ENCODE data around the gene BCKDHB.

BCKDHB gene

DNA sequence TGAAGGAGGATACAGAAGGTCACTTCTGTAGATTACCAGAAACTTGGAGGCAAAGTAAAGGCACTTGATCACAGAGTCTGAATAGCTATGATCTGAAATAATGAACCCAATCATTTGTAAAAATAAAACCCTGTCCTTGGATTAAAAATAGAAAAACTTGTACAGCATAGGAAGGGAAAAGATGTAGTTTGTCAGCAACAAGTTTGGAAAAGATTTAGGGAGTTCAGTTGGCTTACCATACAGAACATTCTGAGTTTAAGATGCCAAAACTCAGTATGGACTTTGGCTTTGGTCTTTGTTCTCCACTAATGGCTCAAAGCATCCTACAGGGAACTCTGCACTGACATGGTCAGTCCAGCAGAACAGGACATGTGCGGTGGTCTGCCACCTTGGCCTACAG lies 240.6 kb downstream of the BCKDHB start:
- TF ChIP-seq, protein P1, sequence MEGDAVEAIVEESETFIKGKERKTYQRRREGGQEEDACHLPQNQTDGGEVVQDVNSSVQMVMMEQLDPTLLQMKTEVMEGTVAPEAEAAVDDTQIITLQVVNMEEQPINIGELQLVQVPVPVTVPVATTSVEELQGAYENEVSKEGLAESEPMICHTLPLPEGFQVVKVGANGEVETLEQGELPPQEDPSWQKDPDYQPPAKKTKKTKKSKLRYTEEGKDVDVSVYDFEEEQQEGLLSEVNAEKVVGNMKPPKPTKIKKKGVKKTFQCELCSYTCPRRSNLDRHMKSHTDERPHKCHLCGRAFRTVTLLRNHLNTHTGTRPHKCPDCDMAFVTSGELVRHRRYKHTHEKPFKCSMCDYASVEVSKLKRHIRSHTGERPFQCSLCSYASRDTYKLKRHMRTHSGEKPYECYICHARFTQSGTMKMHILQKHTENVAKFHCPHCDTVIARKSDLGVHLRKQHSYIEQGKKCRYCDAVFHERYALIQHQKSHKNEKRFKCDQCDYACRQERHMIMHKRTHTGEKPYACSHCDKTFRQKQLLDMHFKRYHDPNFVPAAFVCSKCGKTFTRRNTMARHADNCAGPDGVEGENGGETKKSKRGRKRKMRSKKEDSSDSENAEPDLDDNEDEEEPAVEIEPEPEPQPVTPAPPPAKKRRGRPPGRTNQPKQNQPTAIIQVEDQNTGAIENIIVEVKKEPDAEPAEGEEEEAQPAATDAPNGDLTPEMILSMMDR (IDR thresholded peaks at IDR 0.05; ENCODE audit: extremely low read depth, insufficient read depth, missing control alignments), result no peak
- in situ Hi-C loops (cut with MboI; ENCODE audit: low pct_unique_long_range_greater_than_20kb, low sequenced_read_pairs, unreplicated experiment), result no loop called here
- no peak for DNase-seq (ENCODE audit: low spot score)

DNA sequence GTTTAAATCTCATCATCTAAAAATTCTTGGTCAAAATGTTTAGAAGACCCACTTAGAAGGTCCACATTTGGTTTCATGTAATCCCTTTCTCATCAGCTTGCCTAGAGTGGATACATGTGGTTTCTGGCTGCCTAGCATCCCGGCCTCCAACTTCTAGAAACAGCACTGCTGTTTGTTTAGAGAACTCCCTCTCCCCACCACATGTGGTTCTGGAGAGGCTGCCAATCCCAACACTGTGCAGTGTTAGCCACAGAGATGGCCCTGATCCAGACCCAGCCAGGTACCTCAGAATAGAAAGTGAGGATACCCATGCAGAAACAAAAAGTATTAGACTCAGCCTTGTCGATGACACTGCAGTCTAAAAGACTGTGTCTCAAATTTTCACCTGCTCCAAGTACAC lies 241.8 kb downstream of the BCKDHB start:
- TF ChIP-seq, protein P1 (IDR thresholded peaks at IDR 0.05; ENCODE audit: extremely low read depth, insufficient read depth, missing control alignments), result no peak
- DNase-seq (ENCODE audit: low spot score), result no peak
- in situ Hi-C loops (cut with MboI; ENCODE audit: low pct_unique_long_range_greater_than_20kb, low sequenced_read_pairs, unreplicated experiment), result no loop called here

DNA sequence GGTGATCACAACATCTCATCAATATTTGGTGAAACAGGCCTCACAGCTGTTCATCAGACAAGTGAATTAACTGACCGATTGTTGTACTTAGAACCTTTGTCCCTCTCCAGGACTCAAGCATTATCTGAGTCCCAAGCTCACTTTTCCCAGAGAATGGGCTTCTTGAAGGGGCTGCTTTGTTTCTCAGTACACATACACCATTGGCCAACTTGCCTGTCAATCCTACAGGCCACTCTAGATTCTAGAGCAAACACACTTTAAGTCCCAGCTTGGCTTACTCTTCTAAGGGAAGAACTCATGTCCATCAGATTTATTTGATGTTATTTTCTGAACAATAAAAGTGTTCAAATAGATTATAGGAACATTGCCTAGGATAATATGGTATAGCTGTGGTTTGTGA lies 249.5 kb downstream of the BCKDHB start:
- TF ChIP-seq, protein P1 (IDR thresholded peaks at IDR 0.05; ENCODE audit: extremely low read depth, insufficient read depth, missing control alignments), result no peak
- no peak for DNase-seq (ENCODE audit: low spot score)
- in situ Hi-C loops (cut with MboI; ENCODE audit: low pct_unique_long_range_greater_than_20kb, low sequenced_read_pairs, unreplicated experiment), result no loop called here

DNA sequence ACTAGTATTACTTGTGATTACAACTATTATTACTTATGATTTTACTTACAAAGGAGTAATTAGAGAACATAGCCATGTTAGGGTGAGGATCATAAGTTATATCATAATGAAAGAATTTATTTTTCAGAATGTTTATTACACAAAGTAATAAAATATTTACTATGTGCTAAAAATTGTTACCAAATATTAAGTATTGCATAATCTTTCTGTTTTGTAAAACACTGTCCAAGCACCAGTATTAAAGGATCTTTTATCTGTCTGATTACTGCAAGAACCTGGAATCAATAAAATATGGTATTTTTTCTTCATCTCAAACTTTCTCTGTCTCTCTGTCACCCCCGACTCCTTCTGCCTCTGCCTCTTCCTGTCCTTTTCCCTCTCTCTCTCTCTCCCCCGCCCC lies 250.1 kb downstream of the BCKDHB start:
- TF ChIP-seq, protein P1 (IDR thresholded peaks at IDR 0.05; ENCODE audit: extremely low read depth, insufficient read depth, missing control alignments), result no peak
- no peak for DNase-seq (ENCODE audit: low spot score)
- in situ Hi-C loops (cut with MboI; ENCODE audit: low pct_unique_long_range_greater_than_20kb, low sequenced_read_pairs, unreplicated experiment), result no loop called here

DNA sequence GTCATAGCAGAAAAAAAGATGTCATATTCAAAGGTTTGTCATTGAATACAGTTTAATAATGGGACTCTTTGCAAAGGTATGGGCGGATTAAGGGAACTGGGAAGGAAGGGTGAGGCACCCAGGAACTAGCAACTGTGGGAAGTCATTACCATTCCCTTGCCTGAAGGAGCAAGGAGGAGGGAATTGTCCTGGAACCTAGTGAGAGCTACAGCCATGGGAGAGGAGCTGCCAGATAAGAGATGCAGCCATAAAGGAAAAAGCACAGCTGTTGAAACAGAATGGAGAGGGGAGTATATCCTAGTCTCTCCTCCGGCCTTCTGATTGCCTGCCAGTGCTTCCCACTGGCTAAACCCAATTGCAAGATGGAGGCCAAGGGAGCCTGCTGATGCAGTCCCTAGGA lies 250.6 kb downstream of the BCKDHB start:
- DNase-seq (ENCODE audit: low spot score), result no peak
- in situ Hi-C loops (cut with MboI; ENCODE audit: low pct_unique_long_range_greater_than_20kb, low sequenced_read_pairs, unreplicated experiment), result no loop called here
- TF ChIP-seq, protein P1 (IDR thresholded peaks at IDR 0.05; ENCODE audit: extremely low read depth, insufficient read depth, missing control alignments), result no peak

DNA sequence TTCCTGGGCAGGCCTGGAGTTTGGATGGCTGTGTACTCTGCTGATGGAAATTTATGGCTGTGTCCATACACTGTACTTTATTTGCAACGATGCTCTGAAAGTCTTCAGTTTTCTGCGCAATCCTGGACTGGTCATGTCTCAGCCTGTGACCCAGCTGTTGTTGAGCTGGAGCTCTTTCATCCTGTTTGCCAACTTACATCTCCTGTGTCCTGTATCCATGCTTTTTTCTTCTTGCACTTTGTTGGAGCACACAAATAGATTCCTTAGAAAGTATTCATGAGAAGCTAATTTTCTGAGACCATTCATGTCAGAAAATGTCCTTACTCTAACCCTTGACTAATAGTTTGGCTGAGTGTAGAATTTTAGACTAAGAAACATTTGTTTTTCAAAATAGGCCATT lies 251.2 kb downstream of the BCKDHB start:
- TF ChIP-seq, protein P1 (IDR thresholded peaks at IDR 0.05; ENCODE audit: extremely low read depth, insufficient read depth, missing control alignments), result no peak
- in situ Hi-C loops (cut with MboI; ENCODE audit: low pct_unique_long_range_greater_than_20kb, low sequenced_read_pairs, unreplicated experiment), result no loop called here
- no peak for DNase-seq (ENCODE audit: low spot score)

Measured in GM13977 (cell line).